DOHH2 (cell line): Measurements from ENCODE around the gene DBX1.

Experiments used
- H3F3A ChIP-seq: fragments of 200-600 bp; sonication (generic), shearing (Covaris generic); 2 replicates; pipeline ENCODE4 v1.6.0; 2016; ENCODE audit warnings: antibody characterized with exemption, mild to moderate bottlenecking; ENCODE audit not compliant: control insufficient read depth, insufficient read depth
- H3K27ac ChIP-seq: fragments of 200-600 bp; sonication (generic); 2 replicates; pipeline ENCODE4 v1.5.1; 2014; ENCODE audit warnings: low read depth, mild to moderate bottlenecking, low read length, moderate library complexity
- H3K27me3 ChIP-seq: fragments of 200-600 bp; sonication (generic); 2 replicates; pipeline ENCODE4 v1.6.1; 2014; ENCODE audit warnings: mild to moderate bottlenecking, low read length, mixed read lengths; ENCODE audit not compliant: control insufficient read depth
- H3K36me3 ChIP-seq: fragments of 200-600 bp; sonication (generic); 2 replicates; pipeline ENCODE4 v1.6.1; 2014; ENCODE audit warnings: mild to moderate bottlenecking, low read length, moderate library complexity, mixed read lengths; ENCODE audit not compliant: control insufficient read depth
- H3K4me1 ChIP-seq: fragments of 200-600 bp; sonication (generic); 2 replicates; pipeline ENCODE4 v1.6.1; 2014; ENCODE audit warnings: mild to moderate bottlenecking, low read length, mixed read lengths; ENCODE audit not compliant: control insufficient read depth
- H3K4me2 ChIP-seq: fragments of 200-600 bp; sonication (generic); 2 replicates; pipeline ENCODE4 v1.6.0; 2014; ENCODE audit warnings: mild to moderate bottlenecking, low read length, moderate library complexity
- H3K4me3 ChIP-seq: fragments of 200-600 bp; sonication (generic); 2 replicates; pipeline ENCODE4 v1.5.1; 2014; ENCODE audit warnings: mild to moderate bottlenecking, low read length, mixed read lengths
- H3K79me2 ChIP-seq: fragments of 200-600 bp; sonication (generic); 2 replicates; pipeline ENCODE4 v1.6.1; 2014; ENCODE audit warnings: mild to moderate bottlenecking, low read length, mixed read lengths; ENCODE audit not compliant: control insufficient read depth
- H3K9me2 ChIP-seq: fragments of 200-600 bp; sonication (generic); replicated peaks from 2 replicates; pipeline ENCODE4 v1.6.1; 2014; ENCODE audit warnings: mild to moderate bottlenecking, low read length, mixed read lengths; ENCODE audit not compliant: control insufficient read depth
- H3K9me3 ChIP-seq: fragments of 200-600 bp; sonication (generic); 2 replicates; pipeline ENCODE4 v1.6.1; 2014; ENCODE audit warnings: antibody characterized with exemption, low read length, mixed read lengths; ENCODE audit not compliant: control insufficient read depth, insufficient read depth
- H4K20me1 ChIP-seq: fragments of 200-600 bp; sonication (generic); 2 replicates; pipeline ENCODE4 v1.6.0; 2014; ENCODE audit warnings: low read depth, mild to moderate bottlenecking, antibody characterized with exemption, low read length, moderate library complexity; ENCODE audit not compliant: control insufficient read depth, insufficient read depth
- EZH2phosphoT487 ChIP-seq: fragments of 200-600 bp; sonication (generic); IDR thresholded peaks from 2 replicates; pipeline ENCODE4 v1.6.1; 2017; ENCODE audit warnings: borderline replicate concordance, mild to moderate bottlenecking, antibody characterized with exemption, low read length, moderate library complexity, mixed read lengths
- TF ChIP-seq, protein P1 (sequence below): fragments of 200-600 bp; sonication (generic); IDR thresholded peaks from one replicate; pipeline ENCODE4 v1.5.1; 2014; ENCODE audit warnings: antibody characterized with exemption, mild to moderate bottlenecking, low read depth, low read length; ENCODE audit not compliant: poor library complexity, severe bottlenecking

Gene DBX1

DNA sequence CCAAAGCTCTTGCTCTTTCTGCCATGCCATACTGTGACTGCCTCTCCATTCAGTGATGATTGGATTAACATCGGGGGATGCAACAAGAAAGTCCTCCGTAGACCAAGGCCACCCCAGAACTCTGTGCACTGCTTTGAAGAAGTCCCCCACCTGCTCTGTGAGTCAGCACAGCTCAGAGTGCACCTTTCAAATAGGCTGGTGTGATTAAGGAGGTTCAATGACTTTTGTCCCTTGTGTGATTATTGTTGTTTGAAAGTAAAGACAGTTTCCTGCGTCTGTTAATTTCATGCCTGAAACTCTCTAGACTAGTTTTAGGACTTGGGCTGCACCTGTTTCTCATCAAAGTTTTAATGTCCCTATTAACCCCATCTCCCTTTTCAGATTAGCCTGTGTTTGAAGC is 33.0 kb upstream of the DBX1 start:
- Histone ChIP-seq H3F3A (no peaks in the 10 kb centered on the region), H3K4me3 (no peak overlapping the region), H4K20me1 (no peaks in the 10 kb centered on the region), H3K27ac (no peak overlapping the region), H3K4me2 (no peak overlapping the region), H3K79me2 (no peaks in the 10 kb centered on the region), H3K9me3 (no peaks in the 10 kb centered on the region), H3K4me1 (no peaks in the 10 kb centered on the region), H3K27me3 (0 out of 2 replicates have a peak, but pooled peaks cover 3% of the 10 kb centered on the region), H3K36me3 (no peaks in the 10 kb centered on the region), H3K9me2 (no peaks in the 10 kb centered on the region)
- TF ChIP-seq, protein P1, sequence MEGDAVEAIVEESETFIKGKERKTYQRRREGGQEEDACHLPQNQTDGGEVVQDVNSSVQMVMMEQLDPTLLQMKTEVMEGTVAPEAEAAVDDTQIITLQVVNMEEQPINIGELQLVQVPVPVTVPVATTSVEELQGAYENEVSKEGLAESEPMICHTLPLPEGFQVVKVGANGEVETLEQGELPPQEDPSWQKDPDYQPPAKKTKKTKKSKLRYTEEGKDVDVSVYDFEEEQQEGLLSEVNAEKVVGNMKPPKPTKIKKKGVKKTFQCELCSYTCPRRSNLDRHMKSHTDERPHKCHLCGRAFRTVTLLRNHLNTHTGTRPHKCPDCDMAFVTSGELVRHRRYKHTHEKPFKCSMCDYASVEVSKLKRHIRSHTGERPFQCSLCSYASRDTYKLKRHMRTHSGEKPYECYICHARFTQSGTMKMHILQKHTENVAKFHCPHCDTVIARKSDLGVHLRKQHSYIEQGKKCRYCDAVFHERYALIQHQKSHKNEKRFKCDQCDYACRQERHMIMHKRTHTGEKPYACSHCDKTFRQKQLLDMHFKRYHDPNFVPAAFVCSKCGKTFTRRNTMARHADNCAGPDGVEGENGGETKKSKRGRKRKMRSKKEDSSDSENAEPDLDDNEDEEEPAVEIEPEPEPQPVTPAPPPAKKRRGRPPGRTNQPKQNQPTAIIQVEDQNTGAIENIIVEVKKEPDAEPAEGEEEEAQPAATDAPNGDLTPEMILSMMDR: no peak
- TF ChIP-seq EZH2phosphoT487: no peak

- H3K9me2 ChIP-seq: no peaks in the 10 kb centered on the region
- no peaks in the 10 kb centered on the region for H4K20me1 ChIP-seq
- no peaks in the 10 kb centered on the region for H3K9me3 ChIP-seq
- H3K4me2 ChIP-seq: no peak overlapping the region
- 0 out of 2 replicates have a peak, but pooled peaks cover under 1% of the 10 kb centered on the region for H3K27me3 ChIP-seq
- H3K36me3 ChIP-seq: no peaks in the 10 kb centered on the region
- H3K4me3 ChIP-seq: no peak overlapping the region
- no peaks in the 10 kb centered on the region for H3F3A ChIP-seq
- H3K79me2 ChIP-seq: no peaks in the 10 kb centered on the region
- H3K4me1 ChIP-seq: no peaks in the 10 kb centered on the region
- TF ChIP-seq, protein P1: no peak
- TF ChIP-seq EZH2phosphoT487: no peak
- no peak overlapping the region for H3K27ac ChIP-seq
Measured at GRCh38 chr11:20192641-20193040, 32.4 kb upstream of the DBX1 start.

- no peaks in the 10 kb centered on the region for H3K9me2 ChIP-seq
- no peak overlapping the region for H3K4me2 ChIP-seq
- H3K4me1 ChIP-seq: no peaks in the 10 kb centered on the region
- no peaks in the 10 kb centered on the region for H3K79me2 ChIP-seq
- H3K27ac ChIP-seq: no peak overlapping the region
- no peaks in the 10 kb centered on the region for H3K27me3 ChIP-seq
- H3F3A ChIP-seq: no peaks in the 10 kb centered on the region
- H3K9me3 ChIP-seq: no peaks in the 10 kb centered on the region
- no peaks in the 10 kb centered on the region for H4K20me1 ChIP-seq
- TF ChIP-seq EZH2phosphoT487: no peak
- TF ChIP-seq, protein P1: no peak
- H3K36me3 ChIP-seq: no peaks in the 10 kb centered on the region
- no peak overlapping the region for H3K4me3 ChIP-seq
Measured at GRCh38 chr11:20192151-20192550, 31.9 kb upstream of the DBX1 start.

DNA sequence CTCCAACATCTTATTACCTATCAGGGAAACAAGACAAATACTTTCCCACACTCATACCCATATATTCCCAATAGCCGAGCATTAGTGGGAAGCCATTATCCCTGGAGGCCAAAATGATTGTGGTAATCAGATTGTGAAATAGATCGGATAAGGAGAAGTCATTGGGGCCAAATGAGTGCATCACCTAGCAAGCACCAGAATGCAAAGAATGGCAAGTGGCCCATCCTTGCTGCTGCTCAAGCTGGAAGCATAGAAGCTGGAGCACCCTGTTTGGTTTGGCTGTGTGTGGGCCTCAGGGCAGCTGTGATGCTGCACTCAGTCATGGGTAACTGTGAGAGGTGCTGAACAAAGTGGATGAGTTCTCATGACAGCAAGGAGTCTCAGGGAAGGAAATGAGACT is 18.7 kb upstream of the DBX1 start:
- no peaks in the 10 kb centered on the region for H3K36me3 ChIP-seq
- H3F3A ChIP-seq: no peaks in the 10 kb centered on the region
- H3K27ac ChIP-seq: no peak overlapping the region
- H3K4me1 ChIP-seq: no peaks in the 10 kb centered on the region
- H3K79me2 ChIP-seq: no peaks in the 10 kb centered on the region
- H3K9me3 ChIP-seq: no peaks in the 10 kb centered on the region
- no peaks in the 10 kb centered on the region for H4K20me1 ChIP-seq
- H3K27me3 ChIP-seq: no peaks in the 10 kb centered on the region
- no peaks in the 10 kb centered on the region for H3K9me2 ChIP-seq
- no peak for TF ChIP-seq EZH2phosphoT487
- TF ChIP-seq, protein P1: no peak
- H3K4me3 ChIP-seq: no peak overlapping the region
- H3K4me2 ChIP-seq: no peak overlapping the region
